ENCODE data around the gene POLR2E.
A peak's percentile ranks its signal among the peaks of the same experiment; 100 is the strongest.

The POLR2E gene

DNA sequence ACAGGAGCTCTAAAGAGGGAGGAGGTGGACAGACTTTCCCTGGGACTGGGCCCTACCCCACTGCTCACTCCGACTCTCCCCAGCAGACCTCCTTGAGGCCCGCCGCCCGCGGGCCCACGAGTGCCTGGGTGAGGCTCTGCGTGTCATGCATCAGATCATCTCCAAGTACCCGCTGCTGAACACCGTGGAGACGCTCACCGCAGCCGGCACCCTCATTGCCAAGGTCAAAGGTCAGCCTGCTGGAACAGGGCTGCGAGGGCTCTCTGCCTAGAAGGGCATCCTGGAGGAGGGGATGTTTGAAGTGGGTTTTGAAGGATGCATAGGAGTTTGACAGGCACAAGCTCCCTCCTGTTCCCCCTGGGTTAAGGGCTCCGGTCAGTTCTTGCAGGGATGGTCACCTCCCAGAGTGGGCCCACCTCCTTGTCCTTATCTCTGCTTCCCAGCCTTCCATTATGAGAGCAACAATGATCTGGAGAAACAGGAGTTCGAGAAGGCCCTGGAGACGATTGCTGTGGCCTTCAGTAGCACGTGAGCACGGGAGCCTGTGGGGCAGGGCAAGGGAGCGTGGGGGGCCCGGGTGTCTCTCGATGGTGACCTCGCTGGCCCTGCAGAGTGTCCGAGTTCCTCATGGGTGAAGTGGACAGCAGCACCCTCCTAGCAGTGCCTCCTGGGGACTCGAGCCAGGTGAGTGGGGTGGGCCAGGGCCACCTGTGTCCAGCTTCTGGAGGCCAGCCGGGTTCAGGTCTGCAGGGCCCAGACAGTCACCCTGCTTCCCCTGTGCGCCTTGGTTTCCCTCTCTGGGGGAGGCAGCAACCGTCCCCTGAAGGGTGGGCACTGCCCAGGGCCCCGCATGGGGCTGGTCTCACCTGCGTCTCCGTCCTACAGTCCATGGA, 21.9 kb downstream of the POLR2E start:
- Histone ChIP-seq H3K27ac (ENCODE audit: low read depth, low read length) (no peak overlapping the region), H3K4me3 (ENCODE audit: low read depth, low read length) (no peak overlapping the region), H3K9me3 (ENCODE audit: control insufficient read depth, insufficient read depth, low read length) (no peaks in the 10 kb centered on the region), H3K4me1 (ENCODE audit: control insufficient read depth, insufficient read depth, low read length) (no peaks in the 10 kb centered on the region), H3K9ac (ENCODE audit: low read depth, low read length) (no peak overlapping the region), H3K27me3 (ENCODE audit: control insufficient read depth, insufficient read depth, low read length) (peaks cover 4% of the 10 kb centered on the region), H3K36me3 (ENCODE audit: control insufficient read depth, insufficient read depth, low read length) (peaks cover 28% of the 10 kb centered on the region)

DNA sequence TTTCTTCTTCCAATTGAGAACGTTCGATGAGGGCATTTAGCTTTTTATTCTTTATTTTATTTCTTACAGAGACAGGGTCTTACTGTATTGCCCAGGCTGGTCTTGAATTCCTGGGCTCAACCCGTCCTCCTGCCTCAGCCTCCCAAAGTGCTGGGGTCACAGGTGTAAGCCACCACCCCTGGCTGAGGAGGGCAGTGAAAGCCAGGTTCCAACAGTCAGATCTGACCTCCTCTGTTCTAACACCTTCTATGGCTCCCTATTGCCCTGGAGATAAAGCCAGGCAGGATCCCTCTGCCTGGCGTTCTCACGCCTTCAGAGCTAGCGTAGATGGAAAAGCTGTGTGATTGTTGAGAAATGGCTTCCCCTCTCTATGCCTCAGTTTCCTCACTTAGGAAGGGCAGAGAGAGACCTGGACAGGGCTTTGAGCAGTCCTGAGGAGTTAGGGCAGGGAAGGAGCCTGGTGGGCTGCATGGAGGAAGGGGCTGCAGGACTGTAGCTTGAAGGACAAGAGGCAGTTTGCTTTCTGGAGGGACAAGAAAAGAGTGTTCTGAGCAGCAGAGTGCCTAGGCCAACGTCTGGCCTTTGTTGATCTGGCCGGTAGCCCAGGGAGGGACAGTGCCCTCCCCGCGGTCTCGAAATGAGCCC, 22.7 kb downstream of the POLR2E start:
- no peak overlapping the region for H3K9ac ChIP-seq (ENCODE audit: low read depth, low read length)
- H3K27ac ChIP-seq (ENCODE audit: low read depth, low read length), result no peak overlapping the region
- no peaks in the 10 kb centered on the region for H3K9me3 ChIP-seq (ENCODE audit: control insufficient read depth, insufficient read depth, low read length)
- peaks cover 7% of the 10 kb centered on the region for H3K27me3 ChIP-seq (ENCODE audit: control insufficient read depth, insufficient read depth, low read length)
- H3K4me1 ChIP-seq (ENCODE audit: control insufficient read depth, insufficient read depth, low read length), result no peaks in the 10 kb centered on the region
- H3K36me3 ChIP-seq (ENCODE audit: control insufficient read depth, insufficient read depth, low read length), result peaks cover 24% of the 10 kb centered on the region
- no peak overlapping the region for H3K4me3 ChIP-seq (ENCODE audit: low read depth, low read length)

DNA sequence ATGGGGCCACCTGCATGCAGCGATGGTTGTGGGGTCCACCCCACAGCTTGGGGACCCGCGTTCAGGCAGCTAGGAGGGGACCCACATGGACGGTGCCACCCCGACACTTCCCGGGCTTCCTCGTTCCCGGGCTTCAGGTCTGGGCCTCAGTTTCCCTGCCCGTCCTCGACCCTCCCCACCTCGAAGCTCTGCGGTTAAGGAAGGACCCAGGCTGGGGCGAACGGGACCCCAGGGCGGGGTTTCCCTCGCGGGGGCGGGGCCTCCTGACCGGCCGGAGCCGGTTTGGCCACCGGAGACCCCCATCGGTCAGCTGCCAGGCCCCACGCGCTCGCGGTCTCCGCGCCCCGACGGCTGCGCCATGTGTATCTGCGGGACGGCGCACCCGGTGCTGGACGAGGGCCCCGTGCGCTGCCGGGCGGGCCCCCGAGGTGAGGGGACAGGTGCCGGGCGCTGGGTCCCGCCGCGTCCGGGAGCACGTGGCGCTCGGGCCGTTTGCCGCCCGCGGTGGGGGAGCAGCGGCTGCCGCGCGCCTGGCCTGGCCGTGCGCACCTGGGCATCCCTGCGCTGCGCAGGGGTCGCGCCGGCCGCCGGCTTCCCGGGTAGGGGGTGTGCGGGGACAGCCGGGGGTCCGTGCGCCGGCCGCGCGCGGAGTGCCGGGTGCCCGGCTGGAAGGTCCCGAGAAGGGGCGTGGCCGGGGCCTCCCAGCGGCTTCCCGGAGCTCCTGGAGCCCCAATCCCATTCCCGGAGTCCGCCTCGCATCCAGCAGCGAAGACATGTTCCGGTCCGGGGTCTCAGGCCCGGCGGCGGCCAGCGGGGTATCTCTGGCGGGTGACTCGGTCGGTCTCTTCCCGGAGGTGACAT, 24.0 kb downstream of the POLR2E start:
- Histone ChIP-seq H3K36me3 (ENCODE audit: control insufficient read depth, insufficient read depth, low read length) (peaks cover 24% of the 10 kb centered on the region), H3K27ac (ENCODE audit: low read depth, low read length) (peak overlapping the region; percentile 35), H3K4me3 (ENCODE audit: low read depth, low read length) (peak overlapping the region; percentile 71), H3K9ac (ENCODE audit: low read depth, low read length) (peak overlapping the region; percentile 85; the same call in 1 of the 2 replicates), H3K9me3 (ENCODE audit: control insufficient read depth, insufficient read depth, low read length) (no peaks in the 10 kb centered on the region), H3K27me3 (ENCODE audit: control insufficient read depth, insufficient read depth, low read length) (peaks cover 15% of the 10 kb centered on the region), H3K4me1 (ENCODE audit: control insufficient read depth, insufficient read depth, low read length) (no peaks in the 10 kb centered on the region)

DNA sequence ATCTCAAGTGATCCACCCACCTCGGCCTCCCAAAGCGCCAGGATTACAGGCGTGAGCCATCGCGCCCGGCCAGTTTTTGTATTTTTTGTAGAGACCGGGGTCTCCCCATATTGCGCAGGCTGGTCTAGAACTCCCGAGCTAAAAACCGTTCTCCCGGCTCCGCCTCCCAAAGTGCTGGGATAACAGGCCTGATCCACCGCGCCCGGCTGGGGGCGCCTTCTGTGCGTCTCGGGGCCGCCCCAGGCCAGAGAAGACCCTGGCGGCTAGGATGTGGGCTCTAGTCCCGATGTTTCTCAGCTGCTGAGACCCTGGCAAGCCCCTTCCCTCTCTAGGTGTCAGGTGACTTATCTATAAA, 24.6 kb downstream of the POLR2E start:
- H3K4me1 ChIP-seq (ENCODE audit: control insufficient read depth, insufficient read depth, low read length), result 0 out of 2 replicates have a peak, but pooled peaks cover 4% of the 10 kb centered on the region
- no peak overlapping the region for H3K9ac ChIP-seq (ENCODE audit: low read depth, low read length)
- H3K36me3 ChIP-seq (ENCODE audit: control insufficient read depth, insufficient read depth, low read length), result peaks cover 19% of the 10 kb centered on the region
- H3K4me3 ChIP-seq (ENCODE audit: low read depth, low read length), result peak overlapping the region; percentile 71
- peaks cover 21% of the 10 kb centered on the region for H3K27me3 ChIP-seq (ENCODE audit: control insufficient read depth, insufficient read depth, low read length)
- H3K27ac ChIP-seq (ENCODE audit: low read depth, low read length), result no peak overlapping the region
- no peaks in the 10 kb centered on the region for H3K9me3 ChIP-seq (ENCODE audit: control insufficient read depth, insufficient read depth, low read length)

DNA sequence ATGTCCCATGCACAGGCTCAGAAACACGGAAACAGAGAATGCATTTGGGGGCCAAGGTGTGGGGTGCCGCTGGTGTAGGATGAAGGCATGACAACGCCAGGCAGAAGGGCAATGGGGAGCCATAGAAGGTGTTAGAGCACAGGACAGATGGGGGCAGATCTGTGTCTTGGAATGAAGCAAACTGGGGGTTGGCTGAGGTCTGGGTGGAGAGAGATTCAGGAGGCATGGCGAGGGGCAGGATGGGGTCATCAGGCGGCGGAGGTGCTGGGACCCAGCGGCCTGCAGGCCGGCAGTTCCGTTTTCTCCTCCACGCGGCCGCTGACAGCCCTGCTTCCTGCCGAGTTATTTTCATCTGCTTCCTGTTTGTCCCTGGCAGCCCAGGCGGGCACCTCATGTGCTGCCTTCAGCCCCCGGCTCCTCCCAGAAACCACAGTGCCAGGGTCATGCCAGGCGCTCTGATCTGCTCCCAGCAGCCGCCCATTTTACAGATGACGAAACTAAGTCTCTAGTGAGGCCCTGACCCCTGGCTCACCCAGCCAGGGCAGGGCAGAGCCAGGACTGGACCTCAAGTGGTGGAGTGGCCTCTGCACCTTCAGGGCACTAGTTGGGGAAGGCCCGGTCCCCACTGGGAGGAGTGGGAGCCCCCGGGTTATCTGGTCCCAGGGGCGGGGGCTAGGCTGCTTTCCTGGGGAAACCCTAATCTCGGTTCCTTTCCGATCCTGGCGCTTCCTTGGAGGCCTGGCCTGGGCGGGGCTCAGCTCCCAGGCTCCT, 26.0 kb downstream of the POLR2E start:
- 0 out of 2 replicates have a peak, but pooled peaks cover 10% of the 10 kb centered on the region for H3K4me1 ChIP-seq (ENCODE audit: control insufficient read depth, insufficient read depth, low read length)
- H3K27ac ChIP-seq (ENCODE audit: low read depth, low read length), result no peak overlapping the region
- peaks cover 25% of the 10 kb centered on the region for H3K27me3 ChIP-seq (ENCODE audit: control insufficient read depth, insufficient read depth, low read length)
- peaks cover 12% of the 10 kb centered on the region; the same call in 1 of the 2 replicates for H3K36me3 ChIP-seq (ENCODE audit: control insufficient read depth, insufficient read depth, low read length)
- no peak overlapping the region for H3K4me3 ChIP-seq (ENCODE audit: low read depth, low read length)
- H3K9ac ChIP-seq (ENCODE audit: low read depth, low read length), result no peak overlapping the region
- H3K9me3 ChIP-seq (ENCODE audit: control insufficient read depth, insufficient read depth, low read length), result no peaks in the 10 kb centered on the region

DNA sequence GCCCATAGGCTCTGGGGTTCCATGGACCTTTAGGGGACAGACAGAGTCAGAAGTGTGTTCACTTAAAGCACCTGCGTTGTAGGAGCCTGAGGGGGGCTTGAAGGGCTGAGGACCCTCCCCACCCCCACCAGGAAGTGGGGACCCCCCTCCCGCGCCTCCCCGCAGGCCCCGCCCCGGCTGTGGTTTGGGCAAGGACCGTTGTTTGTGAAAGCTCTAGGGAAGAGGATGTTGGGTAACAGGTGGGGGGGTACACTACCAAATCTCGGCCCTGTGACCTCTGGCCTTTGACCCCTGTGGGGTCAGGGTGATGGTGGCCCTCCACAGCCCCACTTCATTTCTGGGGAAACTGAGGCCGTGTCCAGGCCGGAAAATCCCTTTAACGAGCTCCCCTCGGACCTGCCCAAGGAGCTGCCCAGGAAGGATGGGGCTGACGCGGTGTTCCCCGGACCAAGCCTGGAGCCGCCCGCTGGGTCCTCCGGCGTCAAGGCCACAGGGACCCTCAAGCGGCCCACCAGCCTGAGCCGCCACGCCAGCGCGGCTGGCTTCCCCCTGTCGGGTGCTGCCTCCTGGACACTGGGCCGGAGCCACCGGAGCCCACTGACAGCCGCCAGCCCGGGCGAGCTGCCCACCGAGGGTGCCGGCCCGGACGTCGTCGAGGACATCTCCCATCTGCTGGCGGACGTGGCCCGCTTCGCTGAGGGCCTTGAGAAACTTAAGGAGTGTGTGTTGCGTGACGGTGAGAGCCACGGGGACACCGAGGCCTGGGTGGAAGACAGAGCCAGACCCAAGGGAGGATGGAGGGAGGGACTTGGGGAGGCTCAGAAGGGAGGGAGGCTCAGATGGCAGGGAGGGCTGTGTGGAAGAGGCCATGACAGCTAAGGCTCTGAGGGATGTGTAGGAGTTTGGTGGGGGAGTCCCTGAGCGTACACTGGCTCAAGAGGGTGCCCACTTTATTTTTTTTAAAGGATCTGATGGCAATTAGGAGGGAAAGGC, 26.9 kb downstream of the POLR2E start:
- no peak overlapping the region for H3K4me3 ChIP-seq (ENCODE audit: low read depth, low read length)
- H3K9ac ChIP-seq (ENCODE audit: low read depth, low read length), result no peak overlapping the region
- peaks cover 25% of the 10 kb centered on the region for H3K27me3 ChIP-seq (ENCODE audit: control insufficient read depth, insufficient read depth, low read length)

DNA sequence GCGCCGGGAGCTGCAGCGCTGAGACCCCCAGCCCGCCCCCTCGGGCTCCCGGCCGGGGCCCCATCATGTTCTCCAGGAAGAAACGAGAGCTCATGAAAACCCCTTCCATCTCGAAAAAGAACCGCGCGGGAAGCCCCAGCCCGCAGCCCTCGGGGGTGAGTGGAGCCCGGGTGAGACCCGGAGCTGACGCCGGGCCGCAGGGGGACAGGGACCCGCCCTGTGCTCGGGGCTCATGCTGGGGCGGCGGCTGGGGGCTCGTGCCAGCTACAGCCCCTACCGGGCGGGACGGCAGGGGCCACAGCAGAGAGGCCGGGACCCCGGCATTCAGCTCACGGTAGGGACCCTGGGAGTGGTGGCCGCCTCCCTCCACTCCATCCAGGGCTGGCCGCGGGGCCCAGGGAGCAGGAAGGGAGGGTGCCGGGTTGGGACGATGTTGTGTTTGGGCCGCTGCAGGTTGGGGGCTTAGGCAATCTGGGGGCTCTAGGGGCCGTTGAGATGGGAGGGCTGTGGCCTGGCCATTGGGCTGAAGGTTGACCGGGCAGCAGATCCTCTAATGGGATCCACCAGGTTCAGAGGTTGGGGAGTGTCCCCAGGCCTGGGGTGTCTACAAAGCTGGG, 27.7 kb downstream of the POLR2E start:
- H3K9ac ChIP-seq (ENCODE audit: low read depth, low read length), result no peak overlapping the region
- peaks cover 25% of the 10 kb centered on the region for H3K27me3 ChIP-seq (ENCODE audit: control insufficient read depth, insufficient read depth, low read length)
- no peak overlapping the region for H3K27ac ChIP-seq (ENCODE audit: low read depth, low read length)
- H3K4me1 ChIP-seq (ENCODE audit: control insufficient read depth, insufficient read depth, low read length), result peaks cover 10% of the 10 kb centered on the region; the same call in 1 of the 2 replicates
- peak overlapping the region; percentile 58; the same call in 1 of the 2 replicates for H3K4me3 ChIP-seq (ENCODE audit: low read depth, low read length)
- H3K36me3 ChIP-seq (ENCODE audit: control insufficient read depth, insufficient read depth, low read length), result no peaks in the 10 kb centered on the region
- H3K9me3 ChIP-seq (ENCODE audit: control insufficient read depth, insufficient read depth, low read length), result no peaks in the 10 kb centered on the region

More for the DNA sequence above, 26.9 kb downstream of the POLR2E start:
- Histone ChIP-seq H3K36me3 (ENCODE audit: control insufficient read depth, insufficient read depth, low read length) (peaks cover 3% of the 10 kb centered on the region; the same call in 1 of the 2 replicates), H3K27ac (ENCODE audit: low read depth, low read length) (no peak overlapping the region), H3K9me3 (ENCODE audit: control insufficient read depth, insufficient read depth, low read length) (no peaks in the 10 kb centered on the region), H3K4me1 (ENCODE audit: control insufficient read depth, insufficient read depth, low read length) (peaks cover 10% of the 10 kb centered on the region; the same call in 1 of the 2 replicates)

DNA sequence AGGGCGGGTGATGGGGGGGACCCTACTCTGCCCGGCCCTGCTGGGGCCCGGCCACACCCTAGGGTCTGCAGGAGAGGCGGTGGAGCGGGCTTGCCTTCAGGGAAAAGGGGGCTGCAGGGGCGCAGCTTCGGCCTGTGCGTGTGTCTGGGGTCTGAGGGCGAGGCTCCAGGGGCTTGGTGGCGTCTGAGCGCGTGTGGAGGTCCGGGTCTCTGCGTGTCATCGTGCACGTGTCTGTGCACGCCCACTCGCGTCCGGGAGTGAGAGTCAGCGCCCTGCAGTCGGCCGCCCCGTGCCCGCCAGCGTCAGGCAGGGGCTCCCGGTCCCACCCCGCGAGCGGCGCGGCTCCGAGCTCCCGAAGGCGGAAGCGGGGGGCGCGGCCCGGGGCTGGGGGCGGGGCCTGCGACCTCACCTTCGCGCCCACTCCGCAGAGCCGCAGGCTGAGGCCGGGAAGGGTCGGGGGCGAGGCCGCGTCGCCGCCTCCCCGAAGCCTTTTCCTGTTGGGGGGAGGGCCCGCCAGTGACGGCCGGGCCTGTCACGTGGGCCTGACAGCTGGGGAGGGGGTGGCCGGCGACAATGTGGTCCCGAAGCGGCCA, 28.3 kb downstream of the POLR2E start, which contains the start of gene ARHGAP45:
Gene ARHGAP45 (plus strand): TSS at position 420 of the 593 bp plus-strand sequence. CDS start 239 bp downstream, outside the sequence.
- peaks cover 10% of the 10 kb centered on the region; the same call in 1 of the 2 replicates for H3K4me1 ChIP-seq (ENCODE audit: control insufficient read depth, insufficient read depth, low read length)
- peak within 1 kb of the TSS; percentile 58; the same call in 1 of the 2 replicates for H3K4me3 ChIP-seq (ENCODE audit: low read depth, low read length)
- no peaks in the 10 kb centered on the region for H3K36me3 ChIP-seq (ENCODE audit: control insufficient read depth, insufficient read depth, low read length)
- no peak within 1 kb of the TSS for H3K27ac ChIP-seq (ENCODE audit: low read depth, low read length)
- peaks cover 24% of the 10 kb centered on the region for H3K27me3 ChIP-seq (ENCODE audit: control insufficient read depth, insufficient read depth, low read length)
- H3K9ac ChIP-seq (ENCODE audit: low read depth, low read length), result no peak within 1 kb of the TSS
- H3K9me3 ChIP-seq (ENCODE audit: control insufficient read depth, insufficient read depth, low read length), result no peaks in the 10 kb centered on the region
